ENCODE results near the gene PCLO. TPM values are rescaled to one million over a fixed set of nuclear protein-coding genes. Genes with fewer than 3 reads are reported as not detected.

The PCLO gene
- total and polyA plus RNA-seq, 9 donors: 0.31 to 3.6 (median 1.4) TPM

Small RNAs within 50 kb of the gene (small RNA-seq; reads per million reads assigned to genes)
- 0.25 reads per million for gene RNA5SP235
